Caco-2 (cell line): ENCODE data around the gene RAB26. TPM values are rescaled to one million over a fixed set of nuclear protein-coding genes. Genes with fewer than 3 reads are reported as not detected.

Source experiments
- BruUV-seq: library from RNA; stranded (reverse); fragments of 400-500 nt; replicated peaks from 2 replicates; lab custom pipeline; 2021; lab: Mats Ljungman, UMichigan
- CTCF ChIA-PET: fragments of 300-600 bp; sonication (Branson Sonifier 250); formaldehyde crosslinking; loops from one replicate; lab custom pipeline; 2022; ENCODE audit warnings: antibody characterized with exemption; lab: Charles Lee
- POLR2A ChIA-PET: fragments of 300-600 bp; sonication (Branson Sonifier 250); formaldehyde crosslinking; loops from one replicate; lab custom pipeline; 2022; ENCODE audit warnings: antibody characterized with exemption; lab: Charles Lee
- DNase-seq, 2 experiments: peaks; one replicate each; pipeline versions ENCODE4 v3.0.0 to v3.0.0-alpha.2; 2020 to 2022
- H3K27me3 ChIP-seq: replicated peaks from 2 replicates; pipeline ENCODE4 v1.6.0; 2011; ENCODE audit warnings: low read length; ENCODE audit not compliant: control insufficient read depth, insufficient read depth
- H3K36me3 ChIP-seq: 2 replicates; pipeline ENCODE4 v1.5.1; 2011; ENCODE audit warnings: low read length; ENCODE audit not compliant: control insufficient read depth, insufficient read depth
- H3K4me1 ChIP-seq: fragments of 250-450 bp; sonication (Bioruptor Pico); 2 replicates; pipeline ENCODE4 v1.5.1; 2020; ENCODE audit warnings: mild to moderate bottlenecking
- H3K4me3 ChIP-seq: 2 replicates; pipeline ENCODE4 v1.5.1; 2011; ENCODE audit warnings: low read depth, mild to moderate bottlenecking, control low read depth, low read length
- H3K9me3 ChIP-seq: fragments of 250-450 bp; sonication (Bioruptor Pico); 2 replicates; pipeline ENCODE4 v1.5.1; 2020; ENCODE audit warnings: mild to moderate bottlenecking, moderate library complexity
- H3K27ac Mint-ChIP-seq: one replicate; pipeline ENCODE4 v1.8.0; 2022; ENCODE audit warnings: mixed read lengths; ENCODE audit not compliant: unreplicated experiment
- H3K27me3 Mint-ChIP-seq: one replicate; pipeline ENCODE4 v1.8.0; 2022; ENCODE audit warnings: mixed read lengths; ENCODE audit not compliant: insufficient read depth, unreplicated experiment
- H3K36me3 Mint-ChIP-seq: one replicate; pipeline ENCODE4 v1.8.0; 2022; ENCODE audit warnings: mild to moderate bottlenecking, mixed read lengths; ENCODE audit not compliant: insufficient read depth, unreplicated experiment
- H3K4me1 Mint-ChIP-seq: one replicate; pipeline ENCODE4 v1.8.0; 2022; ENCODE audit warnings: low read depth, mixed read lengths; ENCODE audit not compliant: unreplicated experiment
- H3K4me3 Mint-ChIP-seq: one replicate; pipeline ENCODE4 v1.8.0; 2022; ENCODE audit warnings: mild to moderate bottlenecking, moderate library complexity, mixed read lengths; ENCODE audit not compliant: unreplicated experiment
- H3K9me3 Mint-ChIP-seq: one replicate; pipeline ENCODE4 v1.8.0; 2022; ENCODE audit warnings: mixed read lengths; ENCODE audit not compliant: unreplicated experiment
- CTCF ChIP-seq, 2 experiments: fragments of 200-600 bp in 1 of 2; IDR thresholded peaks; 1 replicate in 1 of 2; 2 replicates in 1 of 2; pipeline versions ENCODE4 v1.5.1 to v1.8.0; 2011 to 2022; ENCODE audit warnings: antibody characterized with exemption in 1 of 2, control low read depth in 1 of 2, inconsistent platforms in 1 of 2, low read depth in 1 of 2, low read length in 1 of 2, mild to moderate bottlenecking in 1 of 2, moderate library complexity in 1 of 2; ENCODE audit not compliant: insufficient read depth in 1 of 2, severe bottlenecking in 1 of 2, unreplicated experiment in 1 of 2
- intact Hi-C: fragments of 100-400 bp; cut with micrococcal nuclease; formaldehyde crosslinking; loops from one replicate; pipeline ENCODE4 v1.10.0; 2022; ENCODE audit not compliant: unreplicated experiment
- total RNA-seq: library from RNA; stranded (reverse); gene quantifications from 2 replicates; pipeline ENCODE4 v1.2.3, GENCODE V29; 2022

Gene RAB26
- total RNA-seq, 1 experiment from 2014 or later, result 1.0 TPM

GRCh38 chr16:2195322-2196161 lies 47.1 kb downstream of the RAB26 start:
- POLR2A ChIA-PET, result interaction anchor here (0.7 to 1.5 kb wide), 3 partner anchors 40 to 273 kb away, joined by 8 to 12 read pairs (median 10); partner anchors contain the start of genes ECI1 and TRAF7
- no TSS peak for BruUV-seq
- Histone ChIP-seq H3K4me1 (peaks cover 9% of the 10 kb centered on the region), H3K36me3 (no peaks in the 10 kb centered on the region; the same call in 1 of the 2 replicates), H3K27me3 (no peaks in the 10 kb centered on the region), H3K9me3 (no peaks in the 10 kb centered on the region), H3K4me3 (peak overlapping the region; percentile 49)
- intact Hi-C loops, result loop anchor here (2.0 kb wide), 2 partner anchors 57 to 305 kb away; no protein-coding TSS in a partner anchor
- no peak for DNase-seq
- peak overlapping the region; percentile 63 for H3K4me3 Mint-ChIP-seq
- no peaks in the 10 kb centered on the region for H3K36me3 Mint-ChIP-seq
- no peak overlapping the region for H3K27ac Mint-ChIP-seq
- CTCF ChIA-PET, result interaction anchor here (0.7 to 3.8 kb wide), 9 partner anchors 10 to 305 kb away, joined by 3 to 29 read pairs (median 4); partner anchors contain the start of genes ECI1 and PGP
- TF ChIP-seq CTCF (IDR thresholded peaks at IDR 0.05; ENCODE audit: insufficient read depth in 1 of 2, low read depth in 1 of 2, low read length in 1 of 2, severe bottlenecking in 1 of 2, unreplicated experiment in 1 of 2), result no peak
- no peaks in the 10 kb centered on the region for H3K4me1 Mint-ChIP-seq
- H3K9me3 Mint-ChIP-seq, result no peaks in the 10 kb centered on the region
- no peaks in the 10 kb centered on the region for H3K27me3 Mint-ChIP-seq

GRCh38 chr16:2196162-2196980 lies 47.9 kb downstream of the RAB26 start, which contains the start of gene CASKIN1:
Gene CASKIN1 (minus strand): TSS chr16:2196605. CDS start chr16:2196432, 173 bp downstream.
- no peak within 1 kb of the TSS for H3K27ac Mint-ChIP-seq
- peak within 1 kb of the TSS; percentile 69 for H3K4me3 Mint-ChIP-seq
- intact Hi-C loops, result no loop called here
- TF ChIP-seq CTCF (IDR thresholded peaks at IDR 0.05; ENCODE audit: insufficient read depth in 1 of 2, low read depth in 1 of 2, low read length in 1 of 2, severe bottlenecking in 1 of 2, unreplicated experiment in 1 of 2), result no peak
- no peaks in the 10 kb centered on the region for H3K36me3 Mint-ChIP-seq
- Histone ChIP-seq H3K4me1 (peaks cover 9% of the 10 kb centered on the region), H3K4me3 (peak within 1 kb of the TSS; percentile 49), H3K27me3 (no peaks in the 10 kb centered on the region), H3K36me3 (no peaks in the 10 kb centered on the region), H3K9me3 (no peaks in the 10 kb centered on the region)
- ChIA-PET POLR2A (no interaction called here), CTCF (interaction anchor here (1.2 to 3.8 kb wide), 2 partner anchors 56 to 73 kb away, joined by 4 to 29 read pairs; partner anchors contain the start of gene ECI1)
- no peaks in the 10 kb centered on the region for H3K4me1 Mint-ChIP-seq
- BruUV-seq, result no TSS peak
- DNase-seq, result peak in 1 of 2 experiments; percentile 53
- no peaks in the 10 kb centered on the region for H3K9me3 Mint-ChIP-seq
- H3K27me3 Mint-ChIP-seq, result no peaks in the 10 kb centered on the region
